Mesenchymal stem cell (in vitro differentiated cells and primary cell): ENCODE results near the gene CES4A.
"Not testable (repeated sequence)": the region's sequence is repeated elsewhere in the genome, so short reads cannot be mapped to it uniquely, and the experiment has no call there.

Experiments used
- DNase-seq: peaks from one replicate; pipeline ENCODE4 v3.0.0-alpha.2; 2013
- H2AFZ ChIP-seq: one replicate; pipeline ENCODE4 v1.6.1; 2013; ENCODE audit warnings: low read depth, mild to moderate bottlenecking, control low read depth, inconsistent platforms, low read length, moderate library complexity
- H2AK5ac ChIP-seq: 2 replicates; pipeline ENCODE4 v1.6.1; 2013; ENCODE audit warnings: low read length, moderate library complexity, mild to moderate bottlenecking, inconsistent platforms; ENCODE audit not compliant: severe bottlenecking
- H2BK120ac ChIP-seq: one replicate; pipeline ENCODE4 v1.6.1; 2013; ENCODE audit warnings: low read depth, mild to moderate bottlenecking, inconsistent platforms, low read length, moderate library complexity
- H2BK12ac ChIP-seq, 2 experiments: one replicate each; pipeline ENCODE4 v1.6.1; 2013; ENCODE audit warnings: inconsistent platforms in 2 of 2, low read length in 2 of 2, mild to moderate bottlenecking in 2 of 2, moderate library complexity in 2 of 2, control low read depth in 1 of 2
- H2BK15ac ChIP-seq: one replicate; pipeline ENCODE4 v1.6.1; 2013; ENCODE audit warnings: mild to moderate bottlenecking, low read depth, inconsistent platforms; ENCODE audit not compliant: poor library complexity, severe bottlenecking
- H2BK5ac ChIP-seq: 2 replicates; pipeline ENCODE4 v1.6.1; 2013; ENCODE audit warnings: low read depth, mild to moderate bottlenecking, low read length, control low read depth, inconsistent platforms; ENCODE audit not compliant: poor library complexity, severe bottlenecking
- H3K14ac ChIP-seq, 2 experiments: one replicate each; pipeline ENCODE4 v1.6.1; 2013; ENCODE audit warnings: inconsistent platforms in 2 of 2, low read length in 2 of 2, control low read depth in 1 of 2, mild to moderate bottlenecking in 1 of 2, moderate library complexity in 1 of 2
- H3K18ac ChIP-seq, 2 experiments: one replicate each; pipeline ENCODE4 v1.6.1; 2013; ENCODE audit warnings: inconsistent platforms in 2 of 2, low read length in 2 of 2, control low read depth in 1 of 2, low read depth in 1 of 2, mild to moderate bottlenecking in 1 of 2
- H3K23ac ChIP-seq, 2 experiments: one replicate each; pipeline ENCODE4 v1.6.1; 2013; ENCODE audit warnings: inconsistent platforms in 2 of 2, low read length in 2 of 2, mild to moderate bottlenecking in 2 of 2, moderate library complexity in 2 of 2, control low read depth in 1 of 2
- H3K27ac ChIP-seq: 2 replicates; pipeline ENCODE4 v1.5.1; 2013; ENCODE audit warnings: mild to moderate bottlenecking, moderate library complexity, low read length, control low read depth, inconsistent platforms; ENCODE audit not compliant: poor library complexity, severe bottlenecking
- H3K27me3 ChIP-seq, 2 experiments: 2 replicates each; pipeline versions ENCODE4 v1.6.1 to v1.7.0; 2013; ENCODE audit warnings: low read length in 2 of 2, mild to moderate bottlenecking in 2 of 2, moderate library complexity in 2 of 2, control low read depth in 1 of 2, inconsistent platforms in 1 of 2; ENCODE audit not compliant: control insufficient read depth in 1 of 2, insufficient read depth in 1 of 2
- H3K36me3 ChIP-seq, 2 experiments: 2 replicates each; pipeline versions ENCODE4 v1.6.1 to v1.7.0; 2013; ENCODE audit warnings: low read length in 2 of 2, control low read depth in 1 of 2, inconsistent platforms in 1 of 2, low read depth in 1 of 2, mild to moderate bottlenecking in 1 of 2; ENCODE audit not compliant: insufficient read depth in 2 of 2, control insufficient read depth in 1 of 2
- H3K4ac ChIP-seq, 2 experiments: one replicate each; pipeline ENCODE4 v1.6.1; 2013; ENCODE audit warnings: inconsistent platforms in 2 of 2, low read length in 2 of 2, mild to moderate bottlenecking in 2 of 2, moderate library complexity in 2 of 2, control low read depth in 1 of 2, low read depth in 1 of 2
- H3K4me1 ChIP-seq: 2 replicates; pipeline ENCODE4 v1.6.1; 2013; ENCODE audit warnings: low read depth, low read length, control low read depth; ENCODE audit not compliant: control insufficient read depth, insufficient read depth
- H3K4me2 ChIP-seq: 2 replicates; pipeline ENCODE4 v1.6.1; 2013; ENCODE audit warnings: low read length, mild to moderate bottlenecking, inconsistent platforms; ENCODE audit not compliant: poor library complexity, severe bottlenecking
- H3K4me3 ChIP-seq, 2 experiments: 2 replicates each; pipeline versions ENCODE4 v1.5.1 to v1.7.0; 2013; ENCODE audit warnings: low read length in 2 of 2, mild to moderate bottlenecking in 2 of 2, control low read depth in 1 of 2, low read depth in 1 of 2; ENCODE audit not compliant: insufficient read depth in 1 of 2
- H3K79me1 ChIP-seq: replicated peaks from 2 replicates; pipeline ENCODE4 v1.6.1; 2013; ENCODE audit warnings: mild to moderate bottlenecking, control low read depth, low read length, inconsistent platforms; ENCODE audit not compliant: poor library complexity, severe bottlenecking
- H3K9ac ChIP-seq: 2 replicates; pipeline ENCODE4 v1.7.0; 2013; ENCODE audit warnings: mild to moderate bottlenecking, low read length, moderate library complexity
- H3K9me3 ChIP-seq: 2 replicates; pipeline ENCODE4 v1.7.0; 2013; ENCODE audit warnings: mild to moderate bottlenecking, low read length; ENCODE audit not compliant: control insufficient read depth
- H4K8ac ChIP-seq: one replicate; pipeline ENCODE4 v1.6.1; 2013; ENCODE audit warnings: inconsistent platforms, mild to moderate bottlenecking, low read length, moderate library complexity
- H4K91ac ChIP-seq: one replicate; pipeline ENCODE4 v1.6.1; 2013; ENCODE audit warnings: mild to moderate bottlenecking, low read length, inconsistent platforms
- WGBS: methylation state at CpG from one replicate; pipeline ENCODE4 v1.1.7; 2013; ENCODE audit warnings: mixed read lengths; 5-methylcytosine and 5-hydroxymethylcytosine counted together

Gene CES4A

DNA sequence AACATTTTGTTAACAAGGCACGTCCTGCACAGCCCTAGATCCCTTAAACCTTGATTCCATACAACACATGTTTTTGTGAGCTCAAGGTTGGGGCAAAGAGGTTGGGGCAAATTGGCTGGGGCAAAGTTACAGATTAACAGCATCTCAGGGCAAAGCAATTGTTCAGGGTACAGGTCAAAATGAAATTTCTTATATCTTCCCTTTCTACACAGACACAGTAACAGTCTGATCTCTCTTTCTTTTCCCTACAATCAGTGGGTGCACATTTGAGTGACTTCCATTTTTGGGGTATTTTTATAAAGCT, 32.3 kb upstream of the CES4A start:
- not testable (repeated sequence) for H2BK120ac ChIP-seq, H3K9me3 ChIP-seq, DNase-seq, H3K4me1 ChIP-seq, H2BK15ac ChIP-seq, H3K27ac ChIP-seq, H3K14ac ChIP-seq, H2BK12ac ChIP-seq, H3K18ac ChIP-seq, H3K79me1 ChIP-seq, H3K9ac ChIP-seq, H3K4me3 ChIP-seq, H4K8ac ChIP-seq, H3K4me2 ChIP-seq, H3K36me3 ChIP-seq, H3K4ac ChIP-seq, H3K23ac ChIP-seq, H2BK5ac ChIP-seq, H4K91ac ChIP-seq, H2AK5ac ChIP-seq, H2AFZ ChIP-seq
- no CpG with 5 or more reads among the region's 1 CpG for WGBS
- peaks cover 0 to 12% of the 10 kb centered on the region in 2 experiments for H3K27me3 ChIP-seq

DNA sequence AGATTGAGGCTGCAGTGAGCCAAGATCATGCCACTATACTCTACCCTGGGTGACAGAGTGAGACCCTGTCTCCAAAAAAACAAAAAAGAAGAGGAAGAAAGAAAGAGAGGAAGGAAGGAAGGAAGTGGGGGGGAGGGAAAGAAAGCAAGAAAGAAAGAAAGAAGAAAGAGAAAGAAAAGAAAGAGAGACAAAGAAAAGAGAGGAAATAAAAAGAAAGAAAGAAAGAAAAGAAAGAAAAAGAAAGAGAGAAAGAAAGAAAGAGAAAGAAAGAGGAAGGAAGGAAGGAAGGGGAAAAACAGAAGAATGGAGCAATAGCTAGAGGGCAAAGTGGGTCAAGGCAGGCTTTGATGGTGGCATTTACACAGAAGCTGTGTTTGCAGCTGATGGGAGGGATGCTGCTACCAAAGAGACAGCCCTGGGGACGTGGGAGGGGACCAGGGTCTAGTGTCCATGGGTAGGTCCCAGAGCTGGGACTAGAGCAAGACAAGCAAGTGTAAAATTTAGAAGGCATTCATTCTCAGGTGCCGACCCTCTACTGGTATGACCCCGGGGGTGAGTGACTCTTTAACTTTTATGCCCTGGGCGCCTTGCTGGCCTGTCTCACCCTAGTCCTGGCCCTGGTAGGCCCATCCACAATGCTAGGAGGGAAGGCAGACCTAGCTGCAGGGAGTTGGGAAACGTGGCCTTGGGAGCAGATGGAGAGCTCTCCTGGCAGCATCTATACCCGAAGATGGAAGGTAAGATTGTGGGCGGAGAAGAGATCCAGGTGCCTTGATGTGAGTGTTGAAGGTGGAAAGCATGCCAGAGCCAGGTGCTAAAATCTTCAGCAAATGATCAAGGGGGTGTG, 29.3 kb upstream of the CES4A start:
- no peak overlapping the region for H4K8ac ChIP-seq
- no peak overlapping the region for H3K18ac ChIP-seq
- H3K27me3 ChIP-seq = peaks cover 3 to 13% of the 10 kb centered on the region in 2 experiments
- no peak overlapping the region for H2AK5ac ChIP-seq
- H2BK15ac ChIP-seq = no peak overlapping the region
- H3K36me3 ChIP-seq = no peaks in the 10 kb centered on the region
- no peak overlapping the region for H4K91ac ChIP-seq
- H3K23ac ChIP-seq = no peak overlapping the region
- no peak overlapping the region for H3K27ac ChIP-seq
- H3K14ac ChIP-seq = no peak overlapping the region
- no peak overlapping the region for H2BK120ac ChIP-seq
- H3K4ac ChIP-seq = no peak overlapping the region
- H2AFZ ChIP-seq = no peak overlapping the region
- no peaks in the 10 kb centered on the region for H3K79me1 ChIP-seq
- no peaks in the 10 kb centered on the region for H3K4me1 ChIP-seq
- no peak overlapping the region for H2BK12ac ChIP-seq
- 72% methylated on average over 7 of the region's 7 CpGs for WGBS
- no peaks in the 10 kb centered on the region for H3K9me3 ChIP-seq
- H3K4me3 ChIP-seq = no peak overlapping the region
- no peak overlapping the region for H3K4me2 ChIP-seq
- H3K9ac ChIP-seq = no peak overlapping the region
- H2BK5ac ChIP-seq = no peak overlapping the region
- no peak for DNase-seq

DNA sequence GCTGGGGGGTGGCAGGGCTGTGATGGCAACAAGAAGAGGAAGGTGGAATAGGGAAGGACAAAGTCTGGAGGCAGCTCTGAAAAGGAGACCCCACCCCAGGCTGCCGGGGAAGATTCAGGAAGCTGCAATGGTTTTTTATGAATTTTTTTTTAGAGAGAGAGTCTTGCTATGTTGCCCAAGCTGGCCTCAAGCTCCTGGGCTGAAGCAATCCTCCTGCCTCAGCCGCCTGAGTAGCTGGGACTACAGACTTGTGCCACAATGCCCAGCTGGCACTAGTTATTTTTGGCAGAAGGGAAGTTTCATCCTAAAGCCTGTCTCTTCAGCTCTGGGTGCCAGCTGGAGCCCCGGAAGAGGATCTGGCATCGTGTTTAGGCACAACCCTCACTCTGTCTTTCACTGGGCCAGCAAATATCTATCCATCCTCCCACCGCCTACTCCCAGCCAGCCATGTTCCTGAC, 28.7 kb upstream of the CES4A start:
- Histone ChIP-seq H3K4me2 (no peak overlapping the region), H4K91ac (no peak overlapping the region)
- 82% methylated on average over 5 of the region's 5 CpGs for whole genome bisulfite sequencing

DNA sequence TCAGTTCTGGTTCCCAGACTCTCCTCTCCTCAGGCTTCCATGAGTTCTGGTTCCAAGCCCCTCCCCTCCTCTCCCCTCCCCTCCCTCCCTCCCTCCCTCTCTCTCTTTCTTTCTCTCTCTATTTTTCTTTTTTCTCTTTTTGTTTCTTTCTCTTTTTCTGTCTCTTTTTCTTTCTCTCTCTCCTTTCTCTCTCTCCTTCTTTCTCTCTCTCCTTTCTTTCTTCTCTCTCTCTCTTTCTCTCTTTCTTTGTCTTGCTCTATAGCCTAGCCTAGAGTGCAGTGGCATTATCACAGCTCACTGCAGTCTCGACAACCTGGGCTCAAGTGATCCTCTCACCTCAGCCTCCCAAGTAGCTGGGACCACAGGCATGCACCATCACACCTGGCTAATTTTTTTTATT, 28.1 kb upstream of the CES4A start:
- H2BK12ac ChIP-seq = no peak overlapping the region
- no peak overlapping the region for H3K4me3 ChIP-seq
- H4K8ac ChIP-seq = no peak overlapping the region
- no peak overlapping the region for H3K4me2 ChIP-seq
- no peak overlapping the region for H2BK5ac ChIP-seq
- H3K4me1 ChIP-seq = no peaks in the 10 kb centered on the region
- peaks cover 15 to 25% of the 10 kb centered on the region in 2 experiments for H3K27me3 ChIP-seq
- no peak overlapping the region for H2AFZ ChIP-seq
- H3K79me1 ChIP-seq = no peaks in the 10 kb centered on the region
- no peak overlapping the region for H3K27ac ChIP-seq
- no peak overlapping the region for H4K91ac ChIP-seq
- H3K4ac ChIP-seq = no peak overlapping the region
- WGBS = 90% methylated on average over 1 of the region's 1 CpG
- no peak overlapping the region for H3K9ac ChIP-seq
- no peak overlapping the region for H2AK5ac ChIP-seq
- H2BK15ac ChIP-seq = no peak overlapping the region
- no peaks in the 10 kb centered on the region for H3K9me3 ChIP-seq
- H3K18ac ChIP-seq = no peak overlapping the region
- H3K36me3 ChIP-seq = no peaks in the 10 kb centered on the region
- no peak overlapping the region for H3K14ac ChIP-seq
- no peak for DNase-seq
- no peak overlapping the region for H2BK120ac ChIP-seq
- H3K23ac ChIP-seq = no peak overlapping the region

More for the DNA sequence above, 28.7 kb upstream of the CES4A start:
- Histone ChIP-seq H3K14ac (no peak overlapping the region), H4K8ac (no peak overlapping the region), H2BK12ac (no peak overlapping the region), H2AK5ac (no peak overlapping the region), H3K4me3 (no peak overlapping the region), H3K36me3 (no peaks in the 10 kb centered on the region), H3K4ac (no peak overlapping the region), H2BK120ac (no peak overlapping the region), H3K18ac (no peak overlapping the region), H3K23ac (no peak overlapping the region), H3K27me3 (peaks cover 10 to 20% of the 10 kb centered on the region in 2 experiments), H2BK5ac (no peak overlapping the region), H3K4me1 (no peaks in the 10 kb centered on the region), H2AFZ (no peak overlapping the region), H3K9ac (no peak overlapping the region), H2BK15ac (no peak overlapping the region), H3K27ac (no peak overlapping the region), H3K9me3 (no peaks in the 10 kb centered on the region), H3K79me1 (no peaks in the 10 kb centered on the region)
- no peak for DNase-seq
